Stimulated activated CD4-positive, alpha-beta T cell treated with anti-CD3 and anti-CD28 coated beads, Interleukin-4, amount 100 ng/mL, for 4 hours (primary cell): ENCODE results near the gene IMPACT.
A peak's percentile ranks its signal among the peaks of the same experiment; 100 is the strongest.

Experiments
- DNase-seq, 2 experiments: peaks; one replicate each; pipeline ENCODE4 v3.0.0-alpha.2; 2020

IMPACT gene

GRCh38 chr18:24426398-24427294 lies at the start of gene IMPACT:
IMPACT (plus strand) TSS chr18:24426670; CDS start chr18:24426757, 87 bp downstream.
- DNase-seq: peak; percentile 75 to 81

- DNase-seq: no peak
These were observed 47.9 kb upstream of the IMPACT start for GRCh38 chr18:24378598-24378997.

DNA sequence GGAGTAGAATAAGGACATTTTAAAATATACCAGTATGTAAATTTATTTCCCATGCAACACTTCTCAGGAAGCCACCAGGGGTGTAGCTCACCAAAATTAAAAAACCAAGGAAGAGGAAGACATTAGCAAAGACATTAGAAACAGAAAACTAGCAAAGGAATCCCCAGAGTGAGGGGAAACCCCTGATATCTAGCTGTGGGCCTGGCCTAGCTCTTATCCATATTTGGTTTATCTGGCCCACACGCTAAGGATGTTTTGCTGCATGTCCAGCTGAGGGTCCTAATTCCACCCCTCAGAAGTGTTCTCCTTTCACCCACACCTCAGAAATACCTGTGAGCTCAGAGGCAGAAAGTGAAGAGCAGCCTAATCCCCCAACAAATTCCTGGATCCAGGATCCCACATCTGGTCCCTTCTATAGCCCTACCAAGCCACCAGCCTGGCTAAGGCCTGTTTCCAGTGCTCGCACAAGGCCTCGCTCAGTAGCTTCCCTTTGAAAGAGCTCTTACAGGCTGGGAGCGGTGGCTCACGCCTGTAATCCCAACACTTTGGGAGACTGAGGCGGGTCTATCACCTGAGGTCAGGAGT lies 46.2 kb upstream of the IMPACT start:
- no peak for DNase-seq

GRCh38 chr18:24381126-24381525 lies 45.3 kb upstream of the IMPACT start:
- no peak for DNase-seq

DNA sequence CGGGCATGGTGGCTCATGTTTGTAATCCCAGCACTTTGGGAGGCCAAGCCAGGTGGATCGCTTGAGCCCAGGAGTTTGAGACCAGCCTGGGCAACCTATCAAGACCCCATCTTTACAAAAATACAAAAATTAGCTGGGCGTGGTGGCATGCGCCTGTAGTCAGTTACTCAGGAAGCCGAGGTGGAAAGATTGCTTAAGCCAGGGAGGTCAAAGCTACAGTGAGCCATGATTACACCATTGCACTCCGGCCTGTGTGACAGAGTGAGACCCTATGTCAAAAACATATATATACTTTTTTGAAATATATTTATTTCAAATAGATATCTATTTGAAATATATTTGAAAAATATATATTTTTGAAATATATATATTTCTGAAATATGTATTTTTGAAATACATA lies 39.8 kb upstream of the IMPACT start:
- DNase-seq: no peak

GRCh38 chr18:24388957-24389356 lies 37.5 kb upstream of the IMPACT start:
- no peak for DNase-seq

- no peak for DNase-seq
These were observed 31.2 kb upstream of the IMPACT start for GRCh38 chr18:24395049-24395795.

DNA sequence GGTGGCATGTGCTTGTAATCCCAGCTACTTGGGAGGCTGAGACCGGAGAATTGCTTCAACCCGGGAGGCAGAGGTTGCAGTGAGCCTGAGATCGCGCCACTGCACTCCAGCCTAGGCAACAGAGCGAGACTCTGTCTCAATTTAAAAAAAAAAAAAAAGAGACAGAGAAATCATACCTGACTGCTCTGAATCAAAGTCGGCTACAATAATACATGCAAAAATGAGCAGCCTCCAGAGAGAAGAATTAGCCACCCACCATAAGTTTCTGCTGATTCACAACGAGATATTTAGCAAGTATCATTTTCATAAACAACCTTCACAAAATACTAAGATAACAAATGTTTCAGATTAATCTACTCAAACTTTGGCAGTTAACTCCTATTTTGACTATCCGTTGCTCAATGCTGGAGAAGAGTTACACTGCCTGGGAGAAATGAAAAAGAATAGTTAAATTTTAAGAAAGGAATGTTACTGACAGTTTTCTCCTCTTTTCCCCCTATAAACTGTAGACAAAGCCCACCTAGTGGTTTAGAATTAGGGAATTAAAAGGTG lies 30.3 kb upstream of the IMPACT start:
- no peak for DNase-seq

- peak; percentile 7 to 25 for DNase-seq
These were observed 29.3 kb upstream of the IMPACT start for GRCh38 chr18:24397131-24397693.

DNA sequence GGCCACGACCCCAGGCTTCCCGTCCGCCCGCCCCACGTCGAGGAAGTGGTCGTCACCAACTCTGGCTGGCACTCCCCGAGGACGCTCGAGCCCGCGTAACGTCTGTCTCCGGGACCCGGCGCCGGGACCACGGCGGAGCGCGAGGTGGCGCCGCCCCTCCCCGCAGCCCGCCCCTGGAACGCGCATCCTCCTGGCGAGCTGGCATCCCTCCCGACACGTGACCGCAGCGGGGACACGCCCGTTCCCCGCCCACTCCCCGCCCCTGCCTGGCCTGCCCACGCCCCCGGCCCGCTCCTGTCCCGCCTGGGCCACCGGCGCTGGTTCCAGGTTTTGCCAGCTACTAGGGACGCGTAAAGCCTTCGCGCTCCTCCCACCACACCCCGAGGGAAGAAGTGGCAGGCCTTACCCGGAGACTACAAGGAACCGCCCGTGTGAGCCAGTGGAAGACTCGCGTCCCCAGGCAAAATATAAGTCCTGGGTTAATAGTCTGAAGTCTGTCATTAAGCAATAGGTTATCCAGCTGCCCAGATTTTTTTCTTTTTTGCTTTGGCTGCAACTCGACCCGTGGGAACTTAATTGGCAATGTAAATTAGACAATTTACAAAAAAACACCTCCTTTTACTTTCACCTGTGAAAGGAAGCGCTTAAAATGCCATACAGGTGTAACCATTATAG lies 28.6 kb upstream of the IMPACT start, which contains the start of gene OSBPL1A:
TSS of gene OSBPL1A (minus strand) at position 131 of the 675 bp plus-strand sequence. CDS start 20,291 bp downstream, outside the sequence.
- peak; percentile 78 to 82 for DNase-seq

DNA sequence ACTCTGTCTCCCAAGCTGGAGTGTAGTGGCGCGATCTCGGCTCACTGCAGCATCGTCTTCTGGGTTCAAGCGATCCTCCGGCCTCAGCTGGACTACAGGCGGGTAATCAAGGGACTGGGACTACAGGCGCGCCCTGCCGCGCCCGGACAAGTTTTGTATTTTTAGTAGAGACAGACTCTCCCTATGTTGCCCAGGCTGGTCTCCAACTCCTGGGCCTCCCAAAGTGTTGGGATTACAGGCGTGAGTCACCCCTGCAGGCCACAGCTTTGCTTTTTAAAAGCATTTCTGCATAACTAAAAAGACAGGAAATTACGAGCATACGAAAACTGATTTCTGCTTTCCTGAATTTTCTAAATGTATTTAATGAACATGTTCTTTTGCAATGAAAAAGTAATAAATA lies 27.9 kb upstream of the IMPACT start:
- DNase-seq: no peak

GRCh38 chr18:24400587-24400986 lies 25.9 kb upstream of the IMPACT start:
- no peak for DNase-seq

DNA sequence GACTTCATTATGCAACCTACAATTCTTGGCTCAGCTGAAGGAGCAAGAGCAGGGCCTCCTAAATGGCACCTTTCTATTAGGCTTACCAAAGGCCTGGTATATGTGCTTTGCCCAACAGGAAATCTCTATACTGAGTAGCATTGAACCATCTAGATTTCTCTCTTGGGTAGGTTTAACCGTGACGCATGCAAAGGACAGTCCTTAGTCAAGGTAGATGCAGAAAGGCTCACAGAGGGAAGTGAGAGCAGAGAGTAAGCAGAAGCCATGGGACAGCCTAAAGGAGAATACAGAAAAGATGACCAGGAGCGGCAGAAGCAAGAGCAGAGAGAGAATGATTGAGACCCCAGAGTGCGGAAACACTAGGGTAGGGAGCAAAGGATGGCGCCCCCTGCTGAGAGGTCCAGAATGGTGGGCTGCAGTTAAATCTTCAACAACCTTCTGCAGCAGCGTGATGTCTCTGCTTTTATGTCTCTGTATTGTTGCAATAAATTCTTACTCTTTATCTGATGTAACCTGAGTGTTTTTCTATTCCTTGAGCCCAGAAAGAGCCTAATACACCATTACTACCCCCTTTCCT lies 24.2 kb upstream of the IMPACT start:
- no peak for DNase-seq

GRCh38 chr18:24403076-24403475 lies 23.4 kb upstream of the IMPACT start:
- DNase-seq: no peak

DNA sequence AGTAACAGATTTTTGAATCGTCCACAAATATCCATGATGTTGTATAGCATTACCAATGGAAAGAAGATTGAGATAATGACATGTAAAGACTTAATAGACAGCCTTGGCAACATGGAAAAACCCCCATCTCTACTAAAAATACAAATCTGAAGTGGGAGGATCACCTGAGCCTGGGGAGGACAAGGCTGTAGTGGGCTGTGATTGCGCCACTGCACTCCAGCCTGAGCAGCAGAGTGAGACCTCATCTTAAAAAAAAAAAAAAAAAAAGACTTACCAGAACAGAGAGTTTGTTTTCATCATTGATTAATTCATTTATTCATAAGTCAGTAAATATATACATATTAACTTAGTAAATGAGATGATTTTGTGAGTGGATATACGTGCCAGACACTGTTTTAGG lies 21.9 kb upstream of the IMPACT start:
- no peak for DNase-seq

DNA sequence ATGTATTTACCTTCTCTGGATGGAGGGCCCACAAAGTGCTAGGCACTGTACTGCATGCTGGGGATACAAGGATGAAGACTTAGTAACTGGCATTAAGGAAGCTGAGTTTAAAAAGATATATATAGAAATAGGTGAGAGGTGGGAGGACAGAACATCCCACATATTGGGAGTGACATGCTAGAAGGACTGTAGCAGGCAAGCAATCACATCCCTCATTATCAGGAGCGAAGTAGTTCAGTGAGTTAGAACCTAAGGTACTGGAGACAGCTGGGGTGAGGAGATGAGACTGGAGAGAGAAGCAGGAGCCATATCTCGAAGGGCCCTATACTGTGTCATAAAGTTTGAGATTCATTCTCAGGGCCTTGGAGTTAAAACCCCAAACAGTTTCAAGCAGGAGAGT lies 18.0 kb upstream of the IMPACT start:
- no peak for DNase-seq

GRCh38 chr18:24413148-24413547 lies 13.3 kb upstream of the IMPACT start:
- no peak for DNase-seq

DNA sequence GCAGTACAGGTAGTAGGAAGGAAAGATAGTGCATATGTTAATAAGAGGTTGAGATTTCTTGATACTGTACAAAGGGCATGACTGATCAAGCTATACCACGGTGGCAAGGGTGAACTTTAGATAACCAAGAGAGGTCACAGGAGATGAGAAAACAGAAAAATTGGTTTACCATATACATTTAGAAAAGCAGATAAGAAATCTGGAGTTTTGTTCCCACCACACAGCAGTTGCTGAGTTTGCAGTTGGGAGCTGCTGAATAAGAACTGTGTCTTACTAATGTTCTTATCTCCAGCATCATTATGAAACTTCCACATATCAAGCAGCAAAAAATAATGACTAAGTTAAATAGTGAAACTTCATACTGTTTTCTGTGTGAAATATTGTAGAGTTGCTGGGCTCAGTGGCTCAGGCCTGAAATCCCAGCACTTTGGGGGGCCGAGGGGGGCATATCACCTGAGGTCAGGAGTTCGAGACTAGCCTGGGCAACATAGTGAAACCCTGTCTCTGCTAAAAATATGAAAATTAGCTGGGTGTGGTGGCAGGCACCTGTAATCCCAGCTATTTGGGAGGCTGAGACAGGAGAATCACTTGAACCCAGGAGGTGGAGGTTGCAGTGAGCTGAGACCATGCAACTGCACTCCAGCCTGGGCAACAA lies 12.0 kb upstream of the IMPACT start:
- DNase-seq: no peak

GRCh38 chr18:24417480-24417879 lies 9.0 kb upstream of the IMPACT start:
- DNase-seq: no peak

DNA sequence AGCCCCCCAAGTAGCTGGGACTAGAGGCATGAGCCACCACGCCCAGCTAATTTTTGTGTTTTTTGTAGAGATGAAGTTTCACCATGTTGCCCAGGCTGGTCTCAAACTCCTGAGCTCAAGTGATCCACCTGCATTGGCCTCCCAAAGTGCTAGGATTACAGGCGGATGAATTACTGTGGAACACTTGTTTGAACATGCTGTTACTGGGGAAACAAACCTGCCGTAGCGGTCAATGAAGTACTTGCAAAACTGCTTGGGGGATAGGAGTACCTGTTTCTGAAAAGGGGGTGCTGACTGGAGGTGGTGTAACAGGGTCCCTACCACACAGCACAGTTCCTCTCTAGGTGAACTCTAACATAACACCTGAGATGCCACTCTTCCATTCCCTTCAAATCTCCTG lies 5.9 kb upstream of the IMPACT start:
- DNase-seq: no peak

DNA sequence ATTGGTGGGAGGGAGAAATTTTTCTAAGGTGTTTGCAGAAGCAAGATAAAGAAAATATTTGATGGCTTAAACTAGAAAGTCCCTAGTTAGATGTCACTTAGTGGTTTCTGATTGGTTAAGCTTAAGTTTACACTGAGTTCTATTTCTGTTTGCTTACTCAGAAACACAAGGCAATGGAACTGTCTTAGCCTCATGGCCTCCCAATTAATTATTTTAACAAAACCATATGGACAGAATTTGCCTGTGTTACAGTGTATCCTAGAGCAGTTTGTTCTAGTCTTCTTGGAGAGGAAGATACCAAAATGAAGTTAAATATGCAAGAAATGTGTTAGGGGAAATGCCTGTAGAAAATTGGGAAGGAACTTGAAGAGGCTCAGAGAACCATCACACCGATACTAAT lies 4.6 kb upstream of the IMPACT start:
- no peak for DNase-seq

GRCh38 chr18:24426073-24426397 lies 435 bp upstream of the IMPACT start:
- DNase-seq: no peak
